OCI-LY7 (cell line): ENCODE results near the gene NCEH1. TPM values are rescaled to one million over a fixed set of nuclear protein-coding genes. Genes with fewer than 3 reads are reported as not detected.

ENCODE experiments used
- BruUV-seq: library from RNA; stranded (reverse); fragments of 400-500 nt; replicated peaks from 2 replicates; lab custom pipeline; 2021; lab: Mats Ljungman, UMichigan
- CTCF ChIA-PET: fragments of 300-600 bp; sonication (Branson Sonifier 250); formaldehyde crosslinking; loops from one replicate; lab custom pipeline; 2022; ENCODE audit warnings: antibody characterized with exemption; ENCODE audit not compliant: unreplicated experiment; lab: Charles Lee
- POLR2A ChIA-PET: fragments of 300-600 bp; sonication (Branson Sonifier 250); formaldehyde crosslinking; loops from one replicate; lab custom pipeline; 2022; ENCODE audit warnings: antibody characterized with exemption; lab: Charles Lee
- DNase-seq: peaks from one replicate; pipeline ENCODE4 v3.0.0-alpha.2; 2015; ENCODE audit warnings: low spot score
- H2AFZ ChIP-seq: fragments of 200-600 bp; sonication (generic), shearing (Covaris generic); 2 replicates; pipeline ENCODE4 v1.6.1; 2014; ENCODE audit warnings: mild to moderate bottlenecking, antibody characterized with exemption, low read length, moderate library complexity
- H3K27ac ChIP-seq: fragments of 200-600 bp; sonication (generic); 2 replicates; pipeline ENCODE4 v1.5.1; 2014; ENCODE audit warnings: mixed run types, low read depth, mild to moderate bottlenecking, moderate library complexity, low read length, inconsistent platforms; ENCODE audit not compliant: poor library complexity, severe bottlenecking
- H3K36me3 ChIP-seq: fragments of 200-600 bp; sonication (generic); 2 replicates; pipeline ENCODE4 v1.6.1; 2014; ENCODE audit warnings: mild to moderate bottlenecking, antibody characterized with exemption, low read length, moderate library complexity, mixed read lengths; ENCODE audit not compliant: insufficient read depth
- H3K4me1 ChIP-seq: fragments of 200-600 bp; sonication (generic); 2 replicates; pipeline ENCODE4 v1.5.1; 2014; ENCODE audit warnings: mild to moderate bottlenecking, low read length; ENCODE audit not compliant: insufficient read depth, poor library complexity, severe bottlenecking
- H3K4me2 ChIP-seq: fragments of 200-600 bp; sonication (generic); 2 replicates; pipeline ENCODE4 v1.6.1; 2014; ENCODE audit warnings: mild to moderate bottlenecking, low read length
- H3K4me3 ChIP-seq: fragments of 200-600 bp; sonication (generic); 2 replicates; pipeline ENCODE4 v1.5.1; 2014; ENCODE audit warnings: mild to moderate bottlenecking, low read depth, low read length; ENCODE audit not compliant: poor library complexity, severe bottlenecking
- H3K79me2 ChIP-seq: fragments of 200-600 bp; sonication (generic); 2 replicates; pipeline ENCODE4 v1.6.1; 2016; ENCODE audit warnings: low read depth, mild to moderate bottlenecking, low read length, moderate library complexity, mixed read lengths; ENCODE audit not compliant: insufficient read depth
- H3K9me2 ChIP-seq: fragments of 200-600 bp; sonication (generic); 2 replicates; pipeline ENCODE4 v1.6.1; 2016; ENCODE audit warnings: mild to moderate bottlenecking, low read length, mixed read lengths; ENCODE audit not compliant: insufficient read depth
- H3K9me3 ChIP-seq: fragments of 200-600 bp; sonication (generic); 2 replicates; pipeline ENCODE4 v1.6.1; 2014; ENCODE audit warnings: mild to moderate bottlenecking, mixed run types, low read length, mixed read lengths
- H4K20me1 ChIP-seq: fragments of 200-600 bp; sonication (generic); 2 replicates; pipeline ENCODE4 v1.6.1; 2014; ENCODE audit warnings: mild to moderate bottlenecking, antibody characterized with exemption, low read length, moderate library complexity, mixed read lengths; ENCODE audit not compliant: insufficient read depth
- CTCF ChIP-seq: fragments of 200-600 bp; sonication (generic); conservative IDR thresholded peaks from 2 replicates; pipeline ENCODE4 v1.5.1; 2014; ENCODE audit warnings: mild to moderate bottlenecking, antibody characterized with exemption, low read length, moderate library complexity, mixed read lengths
- EZH2phosphoT487 ChIP-seq: fragments of 200-600 bp; sonication (generic); IDR thresholded peaks from 2 replicates; pipeline ENCODE4 v1.6.1; 2018; ENCODE audit warnings: low read depth, borderline replicate concordance, mild to moderate bottlenecking, mixed run types, antibody characterized with exemption, low read length, moderate library complexity, mixed read lengths
- intact Hi-C: fragments of 100-400 bp; cut with micrococcal nuclease; formaldehyde crosslinking; loops from one replicate; pipeline ENCODE4 v1.10.0; 2022; ENCODE audit not compliant: unreplicated experiment
- small RNA-seq: library from RNA; depleted of rRNA; stranded (forward); fragments of <200 nt; gene quantifications from one replicate; pipeline ENCODE3, GENCODE V24; 2014
- total RNA-seq, 2 experiments: library from RNA; depleted of rRNA in 1 of 2; stranded (reverse); fragments of >200 nt in 1 of 2; shearing (Covaris generic) in 1 of 2; gene quantifications; 2 replicates each; pipeline ENCODE4 v1.2.3, GENCODE V29; 2014 to 2022

NCEH1 gene
- total RNA-seq, 2 experiments from 2014 or later, result 2.7 to 8.2 TPM

DNA sequence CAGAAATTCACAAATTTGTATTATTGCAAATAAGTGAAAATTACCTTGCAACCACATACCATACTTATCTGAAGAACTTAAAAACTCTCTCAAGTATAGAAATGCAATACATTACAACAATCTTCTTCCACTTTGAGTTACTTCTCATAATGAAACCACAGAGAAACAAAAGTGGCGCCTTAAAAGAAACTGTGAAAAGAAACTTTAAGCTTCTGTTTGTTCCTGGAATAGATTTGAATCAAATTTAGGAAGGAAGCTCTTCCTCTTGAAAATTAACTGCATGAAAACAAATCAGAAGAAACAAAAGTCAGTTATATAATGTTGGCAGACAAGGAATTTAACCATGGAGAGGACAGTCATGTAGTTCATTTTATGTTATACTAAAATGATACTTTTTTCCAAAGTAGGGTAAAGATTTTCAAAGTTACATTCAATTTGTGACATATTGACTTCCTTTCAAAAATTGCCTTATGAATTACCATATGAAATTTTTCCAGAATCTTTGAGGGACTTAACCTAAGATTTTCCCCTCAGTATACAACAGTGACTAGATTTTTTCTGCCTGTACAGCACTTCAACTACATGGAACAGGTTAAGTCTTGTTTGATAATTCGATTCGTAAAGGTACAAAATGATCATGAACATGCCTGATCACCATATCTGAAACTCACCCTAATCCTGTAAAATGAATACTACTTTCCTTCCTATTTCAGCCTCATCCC is 130.0 kb downstream of the NCEH1 start:
- no peak for TF ChIP-seq EZH2phosphoT487
- TF ChIP-seq CTCF, result no peak
- intact Hi-C loops, result no loop called here
- no peaks in the 10 kb centered on the region for H3K36me3 ChIP-seq
- no peak overlapping the region for H3K4me2 ChIP-seq
- H3K4me3 ChIP-seq, result no peak overlapping the region
- POLR2A ChIA-PET, result interaction anchor here (0.6 to 1.7 kb wide), 2 partner anchors 16 to 39 kb away, joined by 4 to 5 read pairs; no protein-coding TSS in a partner anchor
- CTCF ChIA-PET, result no interaction called here
- H3K79me2 ChIP-seq, result no peaks in the 10 kb centered on the region
- H4K20me1 ChIP-seq, result no peaks in the 10 kb centered on the region
- H3K27ac ChIP-seq, result no peak overlapping the region
- no peak for DNase-seq
- H3K4me1 ChIP-seq, result no peaks in the 10 kb centered on the region
- H3K9me2 ChIP-seq, result no peaks in the 10 kb centered on the region
- BruUV-seq, result no TSS peak
- H3K9me3 ChIP-seq, result no peaks in the 10 kb centered on the region
- H2AFZ ChIP-seq, result no peak overlapping the region

Small RNAs within 50 kb of the gene (small RNA-seq; reads per million reads assigned to genes)
- not detected for gene RNU6-547P

Other genes with a start within 250 kb of the NCEH1 start
- 3.5 and 5.1 TPM in 2 replicates for gene TNFSF10, start 187.6 kb downstream of the NCEH1 start, total RNA-seq (2014; rRNA removed; shearing (Covaris generic))
- gene TNFSF10, start 187.6 kb downstream of the NCEH1 start, total RNA-seq (2022), result 5.2 and 6.8 TPM in 2 replicates
- gene ECT2, start 39.7 kb upstream of the NCEH1 start, total RNA-seq (2014; rRNA removed; shearing (Covaris generic)), result 48.1 and 51.5 TPM in 2 replicates
- 66.1 and 72.5 TPM in 2 replicates for gene ECT2, start 39.7 kb upstream of the NCEH1 start, total RNA-seq (2022)